Epithelial cell of esophagus (primary cell): ENCODE results near the gene SLC12A3.

Experiments
- DNase-seq: peaks from one replicate; pipeline ENCODE4 v3.0.0; 2010; ENCODE audit warnings: low read depth
- H3K4me3 ChIP-seq: 2 replicates; pipeline ENCODE4 v1.5.1; 2011; ENCODE audit warnings: mild to moderate bottlenecking, low read length, control low read depth
- CTCF ChIP-seq: IDR thresholded peaks from 2 replicates; pipeline ENCODE4 v1.5.1; 2011; ENCODE audit warnings: low read depth, mild to moderate bottlenecking, low read length, control low read depth, inconsistent platforms; ENCODE audit not compliant: insufficient read depth; ENCODE audit errors: missing control alignments

Gene SLC12A3

GRCh38 chr16:56852401-56852730 lies 12.6 kb upstream of the SLC12A3 start:
- TF ChIP-seq CTCF: no peak
- no peak for DNase-seq
- no peak overlapping the region for H3K4me3 ChIP-seq

GRCh38 chr16:56852968-56853367 lies 12.0 kb upstream of the SLC12A3 start:
- no peak for TF ChIP-seq CTCF
- DNase-seq: no peak

GRCh38 chr16:56855201-56855600 lies 9.8 kb upstream of the SLC12A3 start:
- no peak for DNase-seq
- no peak for TF ChIP-seq CTCF
- H3K4me3 ChIP-seq: no peak overlapping the region

More at GRCh38 chr16:56852968-56853367, 12.0 kb upstream of the SLC12A3 start:
- H3K4me3 ChIP-seq: no peak overlapping the region

- DNase-seq: no peak
- no peak for TF ChIP-seq CTCF
- H3K4me3 ChIP-seq: no peak overlapping the region
These were observed 9.1 kb upstream of the SLC12A3 start for GRCh38 chr16:56855946-56856345.

GRCh38 chr16:56856876-56857447 lies 8.0 kb upstream of the SLC12A3 start:
- TF ChIP-seq CTCF: no peak
- H3K4me3 ChIP-seq: no peak overlapping the region
- DNase-seq: no peak

- no peak for TF ChIP-seq CTCF
- no peak for DNase-seq
- no peak overlapping the region for H3K4me3 ChIP-seq
These were observed 6.6 kb upstream of the SLC12A3 start for GRCh38 chr16:56858374-56858773.

GRCh38 chr16:56859636-56860035 lies 5.4 kb upstream of the SLC12A3 start:
- no peak for DNase-seq
- no peak overlapping the region for H3K4me3 ChIP-seq
- no peak for TF ChIP-seq CTCF
